Prostate gland (tissue), 2 donors: ENCODE data around the gene RNF151. TPM values are rescaled to one million over a fixed set of nuclear protein-coding genes. Genes with fewer than 3 reads are reported as not detected.
"Not testable (repeated sequence)": the region's sequence is repeated elsewhere in the genome, so short reads cannot be mapped to it uniquely, and the experiment has no call there.

Experiments
- DNase-seq: peaks from one replicate; pipeline ENCODE4 v3.0.0-alpha.2; 2019; ENCODE audit warnings: low spot score
- H3K27ac ChIP-seq, 2 donors: fragments of 200-600 bp; sonication (generic); 2 replicates each; pipeline ENCODE4 v1.5.1; 2017 to 2019
- H3K27me3 ChIP-seq: fragments of 200-600 bp; sonication (generic); replicated peaks from 2 replicates; pipeline ENCODE4 v1.5.1; 2019; ENCODE audit not compliant: insufficient read depth
- H3K36me3 ChIP-seq, 2 donors: fragments of 200-600 bp; sonication (generic); 1 replicate in 1 of 2; 2 replicates in 1 of 2; pipeline versions ENCODE4 v1.5.1 to v1.8.1; 2017 to 2019
- H3K4me1 ChIP-seq: fragments of 200-600 bp; sonication (generic); replicated peaks from 2 replicates; pipeline ENCODE4 v1.5.1; 2019
- H3K4me3 ChIP-seq, 2 donors: fragments of 200-600 bp; sonication (generic); 2 replicates each; pipeline ENCODE4 v1.5.1; 2017 to 2019
- H3K9me3 ChIP-seq: fragments of 200-600 bp; sonication (generic); 2 replicates; pipeline ENCODE4 v1.5.1; 2017
- POLR2A ChIP-seq: fragments of 450-650 bp; IDR thresholded peaks from one replicate; pipeline ENCODE4 v1.6.1; 2016; ENCODE audit warnings: antibody characterized with exemption, mild to moderate bottlenecking
- POLR2AphosphoS5 ChIP-seq: sonication (generic); formaldehyde crosslinking; IDR thresholded peaks from one replicate; pipeline ENCODE4 v1.6.1; 2017; ENCODE audit warnings: antibody characterized with exemption
- WGBS: methylation state at CpG from one replicate; pipeline ENCODE4 v1.1.5; 2018; 5-methylcytosine and 5-hydroxymethylcytosine counted together
- intact Hi-C: fragments of 100-400 bp; cut with DNase I; formaldehyde crosslinking; loops from one replicate; pipeline ENCODE4 v1.14.2; 2022
- total RNA-seq, 2 donors: library from RNA; depleted of rRNA; stranded (reverse); fragments of >200 nt; gene quantifications; one replicate each; pipeline ENCODE4 v1.1.0, GENCODE V29; 2016
- TF ChIP-seq, protein P1 (sequence below), 4 experiments: fragments of 200-600 bp in 2 of 4; fragments of 450-650 bp in 2 of 4; sonication (generic) in 2 of 4; IDR thresholded peaks; 1 replicate in 3 of 4; 2 replicates in 1 of 4; pipeline ENCODE4 v1.5.1; 2016 to 2019; ENCODE audit warnings: antibody characterized with exemption in 4 of 4, mild to moderate bottlenecking in 2 of 4, moderate library complexity in 2 of 4

Gene RNF151
- total RNA-seq, 2 donors from 2014 or later, result 7.2 TPM; not detected in 1

DNA sequence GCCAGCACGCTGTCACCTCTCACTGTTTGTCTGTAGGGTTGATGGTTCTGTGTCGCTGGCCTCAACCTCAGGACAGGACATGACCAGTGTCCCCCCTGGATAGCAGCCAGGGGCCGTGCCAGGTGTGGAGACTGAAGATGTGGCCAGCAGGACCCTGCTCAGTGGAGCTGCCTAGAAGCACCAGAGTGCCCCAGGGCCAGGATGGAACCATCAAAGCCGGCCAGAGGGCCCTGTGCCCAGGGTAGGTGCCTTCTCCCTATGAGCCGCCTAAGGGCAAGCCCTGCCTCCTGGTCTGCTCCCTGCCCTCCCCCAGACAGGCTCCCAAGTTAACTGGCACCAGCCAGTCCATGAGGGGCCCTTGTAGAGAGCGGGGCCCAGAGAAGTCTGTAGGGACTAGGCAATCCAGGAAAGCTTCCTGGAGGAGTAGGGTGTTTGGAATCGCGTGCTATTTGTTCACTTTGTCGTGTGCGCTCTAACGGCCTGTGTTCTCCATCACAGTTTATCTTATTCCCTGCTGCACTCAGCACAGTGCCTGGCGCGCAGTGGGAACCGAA lies 7.9 kb upstream of the RNF151 start:
- H3K27ac ChIP-seq, result peak overlapping the region in 1 of 2 donors; percentile 25
- DNase-seq, result no peak
- WGBS, result 35% methylated on average over 13 of the region's 14 CpGs

DNA sequence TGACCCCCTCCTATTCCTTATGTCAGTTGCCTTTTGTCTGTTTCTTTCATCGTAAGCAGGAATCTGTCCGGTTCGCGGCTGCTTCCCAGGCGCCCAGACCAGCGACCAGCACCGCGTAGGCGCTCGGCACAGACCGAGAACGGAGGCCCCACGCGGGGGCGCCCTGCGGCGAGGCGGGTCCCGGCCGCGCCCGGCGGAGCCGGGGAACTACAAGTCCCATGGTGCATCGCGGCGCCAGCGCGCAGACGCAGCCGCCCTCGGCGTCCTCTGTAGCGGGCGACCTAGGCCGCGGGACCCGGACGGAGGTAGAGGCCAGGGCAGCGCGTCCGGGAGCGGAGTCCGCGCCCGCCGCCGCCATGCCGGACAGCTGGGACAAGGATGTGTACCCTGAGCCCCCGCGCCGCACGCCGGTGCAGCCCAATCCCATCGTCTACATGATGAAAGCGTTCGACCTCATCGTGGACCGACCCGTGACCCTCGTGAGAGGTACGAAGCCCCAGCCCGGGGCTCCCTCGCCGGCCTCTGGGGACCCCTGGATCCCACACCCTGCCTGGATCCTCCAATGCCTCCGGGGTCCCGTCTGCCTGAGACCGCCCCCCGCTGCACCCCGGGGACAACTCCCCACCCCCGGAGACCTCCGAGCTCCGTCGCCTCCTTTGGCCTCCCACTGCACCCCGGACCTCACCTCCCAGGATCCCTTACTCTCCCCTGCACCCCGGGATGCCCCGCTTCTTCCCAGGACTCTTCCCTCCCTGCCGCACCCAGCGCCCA lies 7.2 kb upstream of the RNF151 start, which contains the start of gene NDUFB10:
TSS of gene NDUFB10 (plus strand) at position 270 of the 771 bp plus-strand sequence. CDS start at position 357, 87 bp downstream.
- Histone ChIP-seq H3K9me3 (no peaks in the 10 kb centered on the region), H3K4me3 (peak within 1 kb of the TSS; percentile 74 to 88), H3K36me3 (no peaks in the 10 kb centered on the region), H3K27ac (peak within 1 kb of the TSS; percentile 78 to 86), H3K27me3 (no peaks in the 10 kb centered on the region), H3K4me1 (peaks cover 3% of the 10 kb centered on the region)
- TF ChIP-seq, protein P1, sequence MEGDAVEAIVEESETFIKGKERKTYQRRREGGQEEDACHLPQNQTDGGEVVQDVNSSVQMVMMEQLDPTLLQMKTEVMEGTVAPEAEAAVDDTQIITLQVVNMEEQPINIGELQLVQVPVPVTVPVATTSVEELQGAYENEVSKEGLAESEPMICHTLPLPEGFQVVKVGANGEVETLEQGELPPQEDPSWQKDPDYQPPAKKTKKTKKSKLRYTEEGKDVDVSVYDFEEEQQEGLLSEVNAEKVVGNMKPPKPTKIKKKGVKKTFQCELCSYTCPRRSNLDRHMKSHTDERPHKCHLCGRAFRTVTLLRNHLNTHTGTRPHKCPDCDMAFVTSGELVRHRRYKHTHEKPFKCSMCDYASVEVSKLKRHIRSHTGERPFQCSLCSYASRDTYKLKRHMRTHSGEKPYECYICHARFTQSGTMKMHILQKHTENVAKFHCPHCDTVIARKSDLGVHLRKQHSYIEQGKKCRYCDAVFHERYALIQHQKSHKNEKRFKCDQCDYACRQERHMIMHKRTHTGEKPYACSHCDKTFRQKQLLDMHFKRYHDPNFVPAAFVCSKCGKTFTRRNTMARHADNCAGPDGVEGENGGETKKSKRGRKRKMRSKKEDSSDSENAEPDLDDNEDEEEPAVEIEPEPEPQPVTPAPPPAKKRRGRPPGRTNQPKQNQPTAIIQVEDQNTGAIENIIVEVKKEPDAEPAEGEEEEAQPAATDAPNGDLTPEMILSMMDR (IDR thresholded peaks at IDR 0.05), result peak; percentile 74 to 93 (median 86)
- peak; percentile 82 for TF ChIP-seq POLR2AphosphoS5
- peak; percentile 93 for TF ChIP-seq POLR2A
- intact Hi-C loops, result no loop called here
- WGBS, result under 1% methylated on average over 57 of the region's 79 CpGs
- peak; percentile 86 for DNase-seq

More for the DNA sequence above, 7.9 kb upstream of the RNF151 start:
- Histone ChIP-seq H3K4me1 (peaks cover 3% of the 10 kb centered on the region), H3K36me3 (no peaks in the 10 kb centered on the region), H3K4me3 (peak overlapping the region; percentile 74 to 88), H3K27me3 (no peaks in the 10 kb centered on the region), H3K9me3 (no peaks in the 10 kb centered on the region)
- intact Hi-C loops, result no loop called here
- TF ChIP-seq, protein P1 (IDR thresholded peaks at IDR 0.05), result no peak
- TF ChIP-seq POLR2A (no peak), POLR2AphosphoS5 (no peak)

DNA sequence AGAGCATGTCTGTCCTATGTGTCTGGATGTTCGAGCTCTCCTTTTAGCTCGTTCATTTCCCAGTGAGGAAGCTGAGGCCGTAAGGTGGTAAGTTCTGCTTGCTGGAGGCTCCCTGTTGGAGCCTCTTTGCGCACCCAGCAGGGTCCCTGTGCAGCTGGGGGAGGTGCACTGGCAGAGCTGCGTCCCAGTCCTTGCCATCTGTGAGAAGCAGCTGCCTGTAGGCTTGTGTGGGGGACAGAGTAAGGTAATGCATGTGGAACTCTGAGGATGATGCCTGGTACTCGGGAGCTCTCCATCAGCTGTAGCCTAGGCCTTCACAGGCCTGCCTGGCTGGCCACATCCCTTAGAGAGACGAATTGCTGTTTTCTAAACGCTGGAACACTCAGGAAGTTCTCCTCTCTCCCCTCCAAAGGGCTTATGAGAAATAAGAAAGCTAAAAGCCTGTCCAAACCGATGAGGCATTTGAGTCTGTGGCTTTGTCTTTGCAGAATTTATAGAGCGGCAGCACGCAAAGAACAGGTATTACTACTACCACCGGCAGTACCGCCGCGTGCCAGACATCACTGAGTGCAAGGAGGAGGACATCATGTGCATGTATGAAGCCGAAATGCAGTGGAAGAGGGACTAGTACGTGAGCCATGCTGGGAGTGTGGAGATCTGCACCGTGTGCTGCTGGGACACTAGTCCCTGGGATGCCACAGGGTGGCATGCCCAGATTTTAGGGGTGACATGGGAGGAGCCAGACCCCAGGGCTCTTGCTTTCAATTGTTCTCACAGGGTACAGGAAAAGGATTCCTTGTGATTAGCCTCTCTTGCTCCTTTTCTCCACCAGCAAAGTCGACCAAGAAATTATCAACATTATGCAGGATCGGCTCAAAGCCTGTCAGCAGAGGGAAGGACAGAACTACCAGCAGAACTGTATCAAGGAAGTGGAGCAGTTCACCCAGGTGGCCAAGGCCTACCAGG lies 5.7 kb upstream of the RNF151 start:
- Histone ChIP-seq H3K27me3 (no peaks in the 10 kb centered on the region), H3K9me3 (no peaks in the 10 kb centered on the region), H3K4me1 (peaks cover 7% of the 10 kb centered on the region), H3K36me3 (no peaks in the 10 kb centered on the region), H3K4me3 (no peak overlapping the region), H3K27ac (no peak overlapping the region)
- TF ChIP-seq POLR2A (no peak), POLR2AphosphoS5 (no peak)
- TF ChIP-seq, protein P1 (IDR thresholded peaks at IDR 0.05), result no peak
- 37% methylated on average over 20 of the region's 20 CpGs for WGBS
- intact Hi-C loops, result no loop called here
- DNase-seq, result no peak

DNA sequence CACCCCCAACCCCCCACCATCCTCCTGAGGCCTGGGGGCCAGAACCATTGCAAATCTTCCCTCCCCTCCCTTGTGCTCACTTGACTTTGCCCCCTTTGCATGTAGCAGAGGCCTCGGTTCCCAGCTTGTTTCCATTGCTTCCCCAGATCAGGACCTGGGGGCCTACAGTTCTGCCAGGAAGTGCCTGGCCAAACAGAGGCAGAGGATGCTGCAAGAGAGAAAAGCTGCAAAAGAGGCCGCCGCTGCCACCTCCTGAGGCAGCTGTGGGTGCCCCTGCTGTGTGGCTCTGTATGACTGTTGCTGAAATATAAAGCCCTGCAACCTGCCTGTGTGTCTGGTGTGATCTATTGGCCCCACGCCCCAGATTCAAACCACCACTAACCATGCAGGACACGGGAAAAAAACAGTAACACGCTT lies 5.0 kb upstream of the RNF151 start:
- Histone ChIP-seq H3K27me3 (no peaks in the 10 kb centered on the region), H3K4me1 (peaks cover 8% of the 10 kb centered on the region), H3K4me3 (no peak overlapping the region), H3K9me3 (no peaks in the 10 kb centered on the region), H3K36me3 (no peaks in the 10 kb centered on the region), H3K27ac (no peak overlapping the region)
- DNase-seq, result no peak
- intact Hi-C loops, result no loop called here
- 55% methylated on average over 6 of the region's 6 CpGs for WGBS
- TF ChIP-seq, protein P1 (IDR thresholded peaks at IDR 0.05), result no peak
- TF ChIP-seq POLR2A (no peak), POLR2AphosphoS5 (no peak)

DNA sequence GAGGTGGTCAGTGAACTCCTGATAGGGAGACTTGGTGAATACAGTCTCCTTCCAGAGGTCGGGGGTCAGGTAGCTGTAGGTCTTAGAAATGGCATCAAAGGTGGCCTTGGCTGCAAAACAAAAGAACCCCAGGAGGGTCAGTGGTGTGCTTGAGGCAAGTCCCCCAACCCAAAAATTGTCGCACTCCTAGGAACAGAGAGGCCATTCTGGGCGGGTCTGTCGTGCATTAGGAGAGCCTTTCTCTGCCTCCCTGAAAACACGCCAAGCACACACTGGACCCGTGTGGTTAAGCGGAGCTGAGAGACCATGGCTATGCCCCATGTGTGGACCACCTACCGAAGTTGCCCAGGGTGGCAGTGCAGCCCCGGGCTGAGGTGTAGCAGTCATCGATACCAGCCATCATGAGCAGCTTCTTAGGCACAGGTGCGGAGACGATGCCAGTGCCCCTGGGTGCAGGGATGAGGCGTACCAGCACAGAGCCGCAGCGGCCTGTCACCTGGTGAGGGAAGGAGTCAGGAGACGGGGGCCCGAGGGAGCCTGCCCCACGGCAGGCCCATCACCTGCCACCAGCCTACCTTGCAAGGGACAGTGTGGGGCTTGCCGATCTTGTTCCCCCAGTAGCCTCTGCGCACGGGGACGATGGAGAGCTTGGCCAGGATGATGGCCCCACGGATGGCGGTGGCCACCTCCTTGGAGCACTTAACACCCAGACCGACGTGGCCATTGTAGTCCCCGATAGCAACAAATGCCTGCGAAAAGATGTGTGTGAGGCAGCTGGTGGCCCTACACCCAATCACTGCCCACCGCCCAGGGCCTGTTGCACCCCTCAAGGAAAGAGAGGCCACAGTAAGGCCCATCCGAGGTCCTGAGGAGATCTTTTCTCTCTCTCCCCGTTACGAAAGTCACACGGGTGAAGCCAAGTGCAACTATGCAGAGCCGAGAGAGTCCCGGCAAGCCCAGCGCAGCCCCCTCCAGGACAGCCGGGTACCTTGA lies 4.2 kb upstream of the RNF151 start:
- H3K27ac ChIP-seq, H3K27me3 ChIP-seq, DNase-seq, H3K4me1 ChIP-seq, H3K36me3 ChIP-seq, intact Hi-C loops, H3K4me3 ChIP-seq, H3K9me3 ChIP-seq: not testable (repeated sequence)
- 81% methylated on average over 37 of the region's 37 CpGs for WGBS
